Breast epithelium (tissue), 3 donors: ENCODE measurements around the gene TMIGD3.

ENCODE experiments used
- POLR2A ChIP-seq: fragments of 450-650 bp; IDR thresholded peaks from one replicate; pipeline ENCODE4 v1.6.1; 2016; ENCODE audit warnings: antibody characterized with exemption, mild to moderate bottlenecking, moderate library complexity
- TF ChIP-seq, protein P1 (sequence below), 3 donors: fragments of 450-650 bp; IDR thresholded peaks; one replicate each; pipeline ENCODE4 v1.5.1; 2016 to 2017; ENCODE audit warnings: antibody characterized with exemption in 3 of 3, mild to moderate bottlenecking in 3 of 3, moderate library complexity in 3 of 3

- TF ChIP-seq, protein P1, sequence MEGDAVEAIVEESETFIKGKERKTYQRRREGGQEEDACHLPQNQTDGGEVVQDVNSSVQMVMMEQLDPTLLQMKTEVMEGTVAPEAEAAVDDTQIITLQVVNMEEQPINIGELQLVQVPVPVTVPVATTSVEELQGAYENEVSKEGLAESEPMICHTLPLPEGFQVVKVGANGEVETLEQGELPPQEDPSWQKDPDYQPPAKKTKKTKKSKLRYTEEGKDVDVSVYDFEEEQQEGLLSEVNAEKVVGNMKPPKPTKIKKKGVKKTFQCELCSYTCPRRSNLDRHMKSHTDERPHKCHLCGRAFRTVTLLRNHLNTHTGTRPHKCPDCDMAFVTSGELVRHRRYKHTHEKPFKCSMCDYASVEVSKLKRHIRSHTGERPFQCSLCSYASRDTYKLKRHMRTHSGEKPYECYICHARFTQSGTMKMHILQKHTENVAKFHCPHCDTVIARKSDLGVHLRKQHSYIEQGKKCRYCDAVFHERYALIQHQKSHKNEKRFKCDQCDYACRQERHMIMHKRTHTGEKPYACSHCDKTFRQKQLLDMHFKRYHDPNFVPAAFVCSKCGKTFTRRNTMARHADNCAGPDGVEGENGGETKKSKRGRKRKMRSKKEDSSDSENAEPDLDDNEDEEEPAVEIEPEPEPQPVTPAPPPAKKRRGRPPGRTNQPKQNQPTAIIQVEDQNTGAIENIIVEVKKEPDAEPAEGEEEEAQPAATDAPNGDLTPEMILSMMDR (IDR thresholded peaks at IDR 0.05) = no peak
- TF ChIP-seq POLR2A = no peak
Measured at GRCh38 chr1:111506561-111506960, 3.1 kb upstream of the TMIGD3 start.
